Fibroblast of skin of left quadriceps (primary cell): Measurements from ENCODE around the gene HOXB4.

ENCODE experiments used
- DNase-seq, 2 experiments: peaks; one replicate each; pipeline ENCODE4 v3.0.0-alpha.2; 2013; ENCODE audit warnings: low read depth in 2 of 2

Gene HOXB4

GRCh38 chr17:48577946-48578615 is at the start of gene HOXB4:
HOXB4 (minus strand) TSS chr17:48578350; CDS start chr17:48578319, 31 bp downstream.
- DNase-seq, result no peak

- no peak for DNase-seq
These were observed 49.0 kb upstream of the HOXB4 start for GRCh38 chr17:48627118-48627597.

- no peak for DNase-seq
These were observed 48.3 kb upstream of the HOXB4 start, which contains the start of gene HOXB9 for GRCh38 chr17:48626245-48627117. HOXB9 (minus strand) TSS chr17:48626358; CDS start chr17:48626269, 89 bp downstream.

GRCh38 chr17:48625495-48626244 is 47.5 kb upstream of the HOXB4 start:
- DNase-seq, result no peak

- no peak for DNase-seq
These were observed 46.7 kb upstream of the HOXB4 start for GRCh38 chr17:48624544-48625494.

- DNase-seq, result no peak
These were observed 46.0 kb upstream of the HOXB4 start for GRCh38 chr17:48624118-48624517.

GRCh38 chr17:48623583-48623982 is 45.4 kb upstream of the HOXB4 start:
- DNase-seq, result no peak

GRCh38 chr17:48622857-48623256 is 44.7 kb upstream of the HOXB4 start:
- no peak for DNase-seq

- DNase-seq, result no peak
These were observed 43.6 kb upstream of the HOXB4 start for GRCh38 chr17:48621410-48622392.

GRCh38 chr17:48620461-48621139 is 42.5 kb upstream of the HOXB4 start:
- DNase-seq, result no peak

- no peak for DNase-seq
These were observed 41.8 kb upstream of the HOXB4 start for GRCh38 chr17:48619826-48620449.

GRCh38 chr17:48618256-48618896 is 40.2 kb upstream of the HOXB4 start:
- DNase-seq, result peak in 1 of 2 experiments; percentile 61

GRCh38 chr17:48617471-48618255 is 39.5 kb upstream of the HOXB4 start:
- DNase-seq, result no peak

GRCh38 chr17:48616717-48617470 is 38.7 kb upstream of the HOXB4 start:
- DNase-seq, result no peak

GRCh38 chr17:48615963-48616716 is 38.0 kb upstream of the HOXB4 start:
- DNase-seq, result no peak
